Neural cell (in vitro differentiated cells): ENCODE results near the gene EPS8.

ENCODE experiments used
- TAF1 ChIP-seq: IDR thresholded peaks from 2 replicates; pipeline ENCODE4 v1.6.1; 2012; ENCODE audit warnings: low read depth
- TF ChIP-seq, protein P1 (sequence below): fragments of 450-650 bp; IDR thresholded peaks from 2 replicates; pipeline ENCODE4 v1.5.1; 2014; ENCODE audit warnings: antibody characterized with exemption, mild to moderate bottlenecking, moderate library complexity; ENCODE audit not compliant: poor library complexity, severe bottlenecking

DNA sequence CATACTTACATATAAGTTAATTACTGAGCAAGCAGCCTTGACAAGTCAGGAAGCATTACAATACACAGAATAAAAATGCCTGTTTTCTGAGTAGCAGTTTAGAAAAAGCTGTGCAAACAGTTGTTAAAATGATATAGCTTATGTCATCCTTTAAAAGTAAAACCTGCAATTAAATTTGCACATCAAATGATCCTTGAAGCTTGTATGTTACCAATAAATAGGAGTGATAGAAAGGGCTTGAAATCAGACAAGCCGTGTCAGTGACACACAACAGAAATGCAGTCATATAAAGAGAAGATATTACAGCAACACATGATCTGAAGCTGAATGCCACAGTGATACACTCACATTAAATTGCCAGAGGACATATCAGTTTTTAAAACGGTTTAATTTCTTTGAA lies 70.0 kb downstream of the EPS8 start:
- TF ChIP-seq, protein P1, sequence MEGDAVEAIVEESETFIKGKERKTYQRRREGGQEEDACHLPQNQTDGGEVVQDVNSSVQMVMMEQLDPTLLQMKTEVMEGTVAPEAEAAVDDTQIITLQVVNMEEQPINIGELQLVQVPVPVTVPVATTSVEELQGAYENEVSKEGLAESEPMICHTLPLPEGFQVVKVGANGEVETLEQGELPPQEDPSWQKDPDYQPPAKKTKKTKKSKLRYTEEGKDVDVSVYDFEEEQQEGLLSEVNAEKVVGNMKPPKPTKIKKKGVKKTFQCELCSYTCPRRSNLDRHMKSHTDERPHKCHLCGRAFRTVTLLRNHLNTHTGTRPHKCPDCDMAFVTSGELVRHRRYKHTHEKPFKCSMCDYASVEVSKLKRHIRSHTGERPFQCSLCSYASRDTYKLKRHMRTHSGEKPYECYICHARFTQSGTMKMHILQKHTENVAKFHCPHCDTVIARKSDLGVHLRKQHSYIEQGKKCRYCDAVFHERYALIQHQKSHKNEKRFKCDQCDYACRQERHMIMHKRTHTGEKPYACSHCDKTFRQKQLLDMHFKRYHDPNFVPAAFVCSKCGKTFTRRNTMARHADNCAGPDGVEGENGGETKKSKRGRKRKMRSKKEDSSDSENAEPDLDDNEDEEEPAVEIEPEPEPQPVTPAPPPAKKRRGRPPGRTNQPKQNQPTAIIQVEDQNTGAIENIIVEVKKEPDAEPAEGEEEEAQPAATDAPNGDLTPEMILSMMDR: no peak
- TF ChIP-seq TAF1: no peak
